GM12873 (cell line): ENCODE data around the gene ETV5.

Source experiments
- CTCF ChIP-seq: IDR thresholded peaks from 2 replicates; pipeline ENCODE4 v1.5.1; 2012; ENCODE audit warnings: low read depth, mild to moderate bottlenecking, moderate library complexity, low read length, control low read depth; ENCODE audit not compliant: insufficient read depth; ENCODE audit errors: missing control alignments

ETV5 gene

GRCh38 chr3:186100398-186100797 lies 8.5 kb downstream of the ETV5 start:
- TF ChIP-seq CTCF: no peak

GRCh38 chr3:186099178-186099577 lies 9.7 kb downstream of the ETV5 start:
- TF ChIP-seq CTCF: no peak

- TF ChIP-seq CTCF: no peak
These were observed 10.1 kb downstream of the ETV5 start for GRCh38 chr3:186098740-186099139.

- no peak for TF ChIP-seq CTCF
These were observed 11.0 kb downstream of the ETV5 start for GRCh38 chr3:186097663-186098451.

GRCh38 chr3:186097317-186097662 lies 11.6 kb downstream of the ETV5 start:
- no peak for TF ChIP-seq CTCF

GRCh38 chr3:186096290-186096689 lies 12.6 kb downstream of the ETV5 start:
- no peak for TF ChIP-seq CTCF

- no peak for TF ChIP-seq CTCF
These were observed 13.3 kb downstream of the ETV5 start for GRCh38 chr3:186095561-186096081.
